Skeletal muscle satellite cell (primary cell): ENCODE measurements around the gene NFX1.

Experiments
- H3K27me3 ChIP-seq: 2 replicates; pipeline ENCODE4 v1.7.0; 2013; ENCODE audit warnings: low read length; ENCODE audit not compliant: control insufficient read depth, insufficient read depth
- H3K36me3 ChIP-seq: 2 replicates; pipeline ENCODE4 v1.7.0; 2013; ENCODE audit warnings: mild to moderate bottlenecking, control low read depth, low read length; ENCODE audit not compliant: insufficient read depth
- H3K4me1 ChIP-seq: 2 replicates; pipeline ENCODE4 v1.7.0; 2013; ENCODE audit warnings: low read length; ENCODE audit not compliant: control insufficient read depth, insufficient read depth
- H3K4me2 ChIP-seq: 2 replicates; pipeline ENCODE4 v1.7.0; 2013; ENCODE audit warnings: mild to moderate bottlenecking, low read length
- H3K4me3 ChIP-seq: 2 replicates; pipeline ENCODE4 v1.7.0; 2013; ENCODE audit warnings: low read length
- H3K9ac ChIP-seq: 2 replicates; pipeline ENCODE4 v1.7.0; 2013; ENCODE audit warnings: mild to moderate bottlenecking, low read depth, low read length, moderate library complexity
- H3K9me3 ChIP-seq: replicated peaks from 2 replicates; pipeline ENCODE4 v1.7.0; 2013; ENCODE audit warnings: mild to moderate bottlenecking, control low read depth, low read length

The NFX1 gene

DNA sequence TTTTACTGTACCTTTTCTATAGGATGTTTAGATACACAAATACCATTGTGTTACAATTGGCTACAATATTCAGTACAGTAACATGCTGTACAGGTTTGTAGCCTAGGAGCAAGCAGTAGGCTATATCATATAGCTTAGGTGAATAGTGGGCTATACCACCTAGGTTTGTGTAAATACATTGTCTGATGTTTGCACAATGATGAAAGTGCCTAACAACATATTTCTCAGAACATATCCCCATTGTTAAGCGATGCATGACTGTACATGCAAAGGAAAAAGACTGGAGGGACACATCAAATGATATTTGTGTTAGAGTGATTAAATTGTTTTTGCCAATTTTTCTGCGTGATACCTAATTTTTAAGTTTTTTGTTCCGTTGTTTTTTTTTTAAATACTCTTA lies 20.2 kb upstream of the NFX1 start:
- no peak overlapping the region for H3K9ac ChIP-seq
- H3K4me3 ChIP-seq: no peak overlapping the region
- no peaks in the 10 kb centered on the region for H3K27me3 ChIP-seq
- H3K4me2 ChIP-seq: no peak overlapping the region
- peaks cover 64% of the 10 kb centered on the region for H3K36me3 ChIP-seq
- peaks cover 18% of the 10 kb centered on the region for H3K4me1 ChIP-seq
- H3K9me3 ChIP-seq: no peaks in the 10 kb centered on the region

- no peaks in the 10 kb centered on the region for H3K27me3 ChIP-seq
- no peak overlapping the region for H3K4me2 ChIP-seq
- H3K4me3 ChIP-seq: no peak overlapping the region
- H3K9ac ChIP-seq: no peak overlapping the region
- peaks cover 73% of the 10 kb centered on the region for H3K36me3 ChIP-seq
- H3K4me1 ChIP-seq: peaks cover 11% of the 10 kb centered on the region
- no peaks in the 10 kb centered on the region for H3K9me3 ChIP-seq
These were observed 18.3 kb upstream of the NFX1 start for GRCh38 chr9:33272061-33272460.

DNA sequence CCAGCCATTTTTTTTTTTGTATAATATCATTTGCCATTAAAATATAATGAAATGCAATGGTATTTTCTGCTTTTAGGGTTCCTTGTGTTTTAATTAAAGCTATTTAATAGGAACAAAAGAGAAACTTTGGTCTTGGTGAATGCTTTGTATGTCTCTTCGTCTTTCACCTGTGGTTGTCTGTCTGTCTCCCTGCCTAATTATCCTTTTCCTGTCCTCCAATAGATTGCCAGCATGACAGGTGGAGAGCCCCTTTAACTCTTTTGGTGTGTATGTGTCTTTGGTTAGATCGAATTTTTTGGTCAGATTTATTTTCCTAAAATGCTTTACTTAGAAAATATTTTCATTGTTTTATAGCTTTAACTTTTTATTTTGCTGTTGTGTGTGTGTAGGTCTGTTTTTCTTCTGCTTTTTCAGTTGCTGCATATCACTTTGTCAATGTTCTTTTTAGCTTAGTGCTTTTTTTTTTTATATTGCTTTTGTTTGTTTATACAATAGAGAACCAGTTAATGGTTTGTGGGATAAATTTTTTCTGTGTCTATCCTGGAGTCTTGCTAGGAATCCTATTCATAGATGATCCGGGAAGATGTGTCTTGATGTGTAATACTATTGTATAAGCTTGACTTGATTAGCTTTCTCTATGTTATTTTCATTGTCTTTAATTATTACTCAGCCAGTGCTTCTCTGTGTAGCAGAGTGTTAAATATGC lies 16.9 kb upstream of the NFX1 start:
- H3K36me3 ChIP-seq: peaks cover 73% of the 10 kb centered on the region
- H3K9me3 ChIP-seq: no peaks in the 10 kb centered on the region
- no peak overlapping the region for H3K4me3 ChIP-seq
- no peak overlapping the region for H3K4me2 ChIP-seq
- no peaks in the 10 kb centered on the region for H3K27me3 ChIP-seq
- H3K4me1 ChIP-seq: peaks cover 11% of the 10 kb centered on the region
- no peak overlapping the region for H3K9ac ChIP-seq

DNA sequence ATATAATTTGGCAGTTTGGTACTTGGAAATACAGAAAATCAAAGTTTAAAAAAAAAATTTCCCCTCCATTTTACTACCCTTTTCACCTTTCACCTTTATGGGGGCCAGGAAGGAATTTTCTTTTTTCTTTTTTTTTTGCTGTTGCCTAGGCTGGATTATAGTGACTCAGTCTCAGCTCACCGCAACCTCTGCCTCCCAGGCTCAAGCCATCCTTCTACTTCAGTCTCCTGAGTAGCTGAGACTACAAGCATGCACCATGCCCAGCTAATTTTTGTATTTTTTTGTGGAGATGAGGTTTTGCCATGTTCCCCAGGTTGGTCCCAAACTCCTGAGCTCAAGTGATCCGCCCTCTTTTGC lies 16.4 kb upstream of the NFX1 start:
- no peaks in the 10 kb centered on the region for H3K9me3 ChIP-seq
- H3K36me3 ChIP-seq: peaks cover 75% of the 10 kb centered on the region
- H3K27me3 ChIP-seq: no peaks in the 10 kb centered on the region
- no peak overlapping the region for H3K4me2 ChIP-seq
- no peak overlapping the region for H3K9ac ChIP-seq
- H3K4me3 ChIP-seq: no peak overlapping the region
- peaks cover 11% of the 10 kb centered on the region for H3K4me1 ChIP-seq

DNA sequence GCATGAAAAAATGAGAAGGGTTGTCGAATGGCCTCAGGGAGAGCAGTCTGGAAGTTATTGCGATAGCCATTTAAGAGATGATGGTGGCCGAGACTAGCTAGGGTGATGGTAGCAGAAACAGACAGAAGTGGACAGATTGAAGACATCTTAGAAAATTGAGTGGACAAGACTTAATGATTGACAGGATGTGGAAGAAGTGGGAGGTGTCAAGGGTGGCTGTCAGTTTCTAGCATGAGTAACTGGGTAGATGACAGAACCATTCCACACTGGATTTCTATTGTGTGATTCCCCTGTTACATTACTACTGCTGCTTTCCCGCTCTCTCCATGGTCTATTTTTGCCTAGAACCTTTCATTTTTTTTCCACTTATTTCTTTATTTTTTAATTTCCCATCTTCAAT lies 12.8 kb upstream of the NFX1 start:
- Histone ChIP-seq H3K4me1 (peaks cover 8% of the 10 kb centered on the region), H3K27me3 (no peaks in the 10 kb centered on the region), H3K4me3 (no peak overlapping the region), H3K4me2 (no peak overlapping the region), H3K9me3 (no peaks in the 10 kb centered on the region), H3K36me3 (peaks cover 71% of the 10 kb centered on the region), H3K9ac (no peak overlapping the region)

DNA sequence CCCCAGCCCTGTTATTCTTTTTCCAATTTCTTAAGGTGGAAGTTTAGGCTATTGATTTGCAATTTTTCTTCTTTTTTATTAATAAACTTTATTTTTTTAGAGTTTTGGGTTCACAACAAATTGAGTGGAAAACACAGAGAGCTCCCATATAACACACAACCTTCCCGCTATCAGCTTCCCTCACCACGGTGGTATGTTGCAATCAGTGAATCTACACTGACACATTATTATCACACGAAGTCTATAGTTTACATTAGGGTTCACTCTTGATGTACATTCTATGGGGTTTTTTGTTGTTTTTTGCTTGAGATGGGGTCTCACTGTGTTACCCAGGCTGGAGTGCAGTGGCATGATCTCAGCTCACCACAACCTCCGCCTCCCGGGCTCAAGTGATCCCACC lies 4.8 kb upstream of the NFX1 start:
- no peak overlapping the region for H3K4me2 ChIP-seq
- H3K36me3 ChIP-seq: peaks cover 22% of the 10 kb centered on the region
- H3K27me3 ChIP-seq: no peaks in the 10 kb centered on the region
- no peaks in the 10 kb centered on the region for H3K9me3 ChIP-seq
- H3K4me1 ChIP-seq: peaks cover 9% of the 10 kb centered on the region
- H3K4me3 ChIP-seq: no peak overlapping the region
- no peak overlapping the region for H3K9ac ChIP-seq

DNA sequence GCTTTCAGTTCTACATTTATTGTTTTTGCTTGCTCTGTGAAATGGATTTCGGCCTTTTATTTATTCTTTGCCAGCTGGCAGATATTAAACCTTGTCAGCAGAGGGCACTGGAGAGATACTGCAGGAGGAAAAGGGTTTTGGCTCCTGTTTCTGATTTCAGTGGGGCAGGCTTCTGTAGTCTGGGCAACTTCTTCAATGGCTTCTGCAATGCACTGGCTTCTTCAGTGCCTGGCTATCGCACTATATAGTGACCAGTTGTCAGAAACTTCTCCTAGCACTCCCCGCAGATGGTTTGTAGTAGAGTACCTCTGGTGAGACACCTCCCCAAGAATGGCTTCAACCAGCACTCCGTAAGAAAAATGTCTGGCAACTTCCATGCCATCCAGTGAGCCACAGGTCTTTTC lies 3.2 kb upstream of the NFX1 start:
- Histone ChIP-seq H3K9ac (no peak overlapping the region), H3K4me2 (no peak overlapping the region), H3K9me3 (no peaks in the 10 kb centered on the region), H3K36me3 (peaks cover 12% of the 10 kb centered on the region), H3K4me3 (no peak overlapping the region), H3K27me3 (no peaks in the 10 kb centered on the region), H3K4me1 (peaks cover 18% of the 10 kb centered on the region)

DNA sequence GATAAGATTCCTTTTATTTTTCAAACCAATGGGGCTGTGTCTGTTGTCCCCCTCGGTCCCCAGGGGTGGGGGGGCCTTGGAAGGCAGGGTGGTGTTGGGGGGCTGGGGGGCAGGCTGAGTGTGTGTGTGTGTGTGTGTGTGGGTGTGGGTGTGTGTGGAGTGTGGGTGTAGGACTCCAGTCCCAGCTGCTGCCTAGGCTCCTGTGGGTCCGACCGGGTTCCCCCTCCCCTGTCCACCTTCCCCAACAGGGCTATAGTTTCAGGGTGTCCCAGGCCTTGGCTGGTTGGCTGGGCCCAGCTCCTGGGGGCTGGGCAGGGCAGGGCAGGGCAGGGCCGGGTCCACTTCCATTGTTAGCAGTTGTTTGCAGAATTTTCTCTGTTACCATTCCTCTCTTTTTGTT lies 2.1 kb upstream of the NFX1 start:
- Histone ChIP-seq H3K9me3 (no peaks in the 10 kb centered on the region), H3K4me3 (no peak overlapping the region), H3K4me1 (peaks cover 27% of the 10 kb centered on the region), H3K36me3 (peaks cover 15% of the 10 kb centered on the region), H3K4me2 (no peak overlapping the region), H3K27me3 (no peaks in the 10 kb centered on the region), H3K9ac (no peak overlapping the region)

DNA sequence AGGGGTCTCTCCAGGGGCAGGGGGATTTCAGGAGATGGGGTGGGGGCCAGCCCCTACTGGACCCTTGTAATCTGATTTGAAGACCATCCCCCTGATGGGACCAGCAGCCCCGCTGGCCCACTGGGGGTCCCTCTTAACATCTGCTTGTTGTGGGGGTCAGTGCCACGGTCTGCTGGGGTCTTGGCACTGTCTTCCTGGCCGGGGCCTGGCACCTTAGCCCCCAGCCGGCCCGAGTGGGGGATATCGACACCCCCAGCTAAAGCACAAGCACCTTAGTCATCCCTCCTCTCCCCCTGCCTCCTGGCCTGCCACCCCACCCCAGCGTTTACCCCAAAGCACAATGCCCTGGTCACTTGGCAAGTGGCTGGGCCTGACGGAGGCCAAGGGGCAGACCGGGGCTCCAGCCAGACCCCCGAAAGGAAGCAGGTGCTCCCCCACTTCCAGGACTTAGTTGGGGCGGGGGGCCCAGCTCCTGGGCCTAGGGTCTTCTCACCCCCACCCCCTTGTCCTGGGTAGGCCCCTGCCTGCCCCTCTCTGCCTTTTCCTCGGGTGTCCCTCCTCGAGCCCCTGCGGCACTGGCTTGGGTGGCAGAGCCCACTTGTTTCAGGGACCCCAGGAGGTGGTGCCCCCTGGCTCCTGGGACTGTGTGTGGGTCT lies 1.4 kb upstream of the NFX1 start:
- peak overlapping the region; percentile 98 for H3K9ac ChIP-seq
- no peak overlapping the region for H3K4me2 ChIP-seq
- no peaks in the 10 kb centered on the region for H3K9me3 ChIP-seq
- H3K4me3 ChIP-seq: no peak overlapping the region
- no peaks in the 10 kb centered on the region for H3K27me3 ChIP-seq
- H3K36me3 ChIP-seq: peaks cover 20% of the 10 kb centered on the region
- H3K4me1 ChIP-seq: peaks cover 27% of the 10 kb centered on the region

GRCh38 chr9:33289496-33289895 lies 820 bp upstream of the NFX1 start:
- peaks cover 25% of the 10 kb centered on the region for H3K36me3 ChIP-seq
- peak overlapping the region; percentile 83 for H3K4me3 ChIP-seq
- H3K9ac ChIP-seq: peak overlapping the region; percentile 98
- peak overlapping the region; percentile 89 for H3K4me2 ChIP-seq
- H3K9me3 ChIP-seq: no peaks in the 10 kb centered on the region
- peaks cover 27% of the 10 kb centered on the region for H3K4me1 ChIP-seq
- H3K27me3 ChIP-seq: no peaks in the 10 kb centered on the region

DNA sequence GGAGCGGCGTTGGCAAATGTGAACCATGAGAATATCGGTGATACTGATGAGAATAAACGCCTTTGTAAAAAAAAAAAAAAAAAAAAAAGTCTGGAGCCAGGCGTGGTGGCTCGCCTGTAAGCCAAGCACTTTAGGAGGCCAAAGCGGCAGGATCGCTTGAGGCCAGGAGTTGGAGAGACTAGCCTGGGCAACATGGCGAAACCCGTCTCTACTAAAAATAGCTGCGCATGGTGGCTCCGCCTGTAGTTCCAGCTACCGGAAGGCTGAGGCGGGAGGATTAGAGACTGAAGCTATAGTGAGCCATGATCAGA lies 425 bp upstream of the NFX1 start:
- Histone ChIP-seq H3K9me3 (no peaks in the 10 kb centered on the region), H3K4me3 (peak overlapping the region; percentile 83), H3K4me2 (peak overlapping the region; percentile 89), H3K27me3 (no peaks in the 10 kb centered on the region), H3K36me3 (peaks cover 29% of the 10 kb centered on the region), H3K4me1 (peaks cover 27% of the 10 kb centered on the region), H3K9ac (peak overlapping the region; percentile 98)

GRCh38 chr9:33291031-33291397 lies 698 bp downstream of the NFX1 start:
- H3K9me3 ChIP-seq: no peaks in the 10 kb centered on the region
- H3K36me3 ChIP-seq: peaks cover 38% of the 10 kb centered on the region
- peak overlapping the region; percentile 98 for H3K9ac ChIP-seq
- H3K4me3 ChIP-seq: peak overlapping the region; percentile 83
- H3K4me1 ChIP-seq: peaks cover 27% of the 10 kb centered on the region
- peak overlapping the region; percentile 89 for H3K4me2 ChIP-seq
- no peaks in the 10 kb centered on the region for H3K27me3 ChIP-seq
